Cardiac fibroblast (primary cell): Measurements from ENCODE around the gene C1orf21.
A peak's percentile ranks its signal among the peaks of the same experiment; 100 is the strongest.

Experiments
- DNase-seq, 2 donors: peaks; one replicate each; pipeline versions ENCODE4 v3.0.0 to v3.0.0-alpha.2; 2010; ENCODE audit warnings: low read depth in 2 of 2
- H3K4me3 ChIP-seq, 2 donors: replicated peaks in 1 of 2; 1 replicate in 1 of 2; 2 replicates in 1 of 2; pipeline ENCODE4 v1.5.1; 2011; ENCODE audit warnings: low read depth in 2 of 2, low read length in 2 of 2, mild to moderate bottlenecking in 2 of 2, moderate library complexity in 1 of 2
- CTCF ChIP-seq: IDR thresholded peaks from one replicate; pipeline ENCODE4 v1.5.1; 2011; ENCODE audit warnings: low read depth, mild to moderate bottlenecking, low read length, inconsistent platforms

Gene C1orf21

GRCh38 chr1:184622136-184622823 lies 235.5 kb downstream of the C1orf21 start:
- DNase-seq = peak; percentile 89 to 96
- no peak for TF ChIP-seq CTCF
- no peak overlapping the region for H3K4me3 ChIP-seq

- no peak for DNase-seq
- no peak for TF ChIP-seq CTCF
- no peak overlapping the region for H3K4me3 ChIP-seq
These were observed 236.6 kb downstream of the C1orf21 start for GRCh38 chr1:184623404-184623803.

GRCh38 chr1:184624051-184624450 lies 237.2 kb downstream of the C1orf21 start:
- no peak for TF ChIP-seq CTCF
- H3K4me3 ChIP-seq = no peak overlapping the region
- no peak for DNase-seq

- TF ChIP-seq CTCF = no peak
- DNase-seq = peak in 1 of 2 donors; percentile 43
- no peak overlapping the region for H3K4me3 ChIP-seq
These were observed 237.8 kb downstream of the C1orf21 start for GRCh38 chr1:184624626-184625025.

- no peak overlapping the region for H3K4me3 ChIP-seq
- TF ChIP-seq CTCF = no peak
- DNase-seq = no peak
These were observed 238.4 kb downstream of the C1orf21 start for GRCh38 chr1:184625271-184625670.

GRCh38 chr1:184626076-184627006 lies 239.5 kb downstream of the C1orf21 start:
- no peak overlapping the region for H3K4me3 ChIP-seq
- TF ChIP-seq CTCF = no peak
- DNase-seq = no peak
